Gastrocnemius medialis (tissue), 4 donors: ENCODE data around the gene THADA. TPM values are rescaled to one million over a fixed set of nuclear protein-coding genes. Genes with fewer than 3 reads are reported as not detected.
A peak's percentile ranks its signal among the peaks of the same experiment; 100 is the strongest.

Experiments
- ATAC-seq, 2 donors: fragments of 150-250 bp; one replicate each; pipeline ENCODE4 v1.9.1; 2016
- DNase-seq, 2 donors: peaks; one replicate each; pipeline ENCODE4 v3.0.0-alpha.2; 2019
- H3K27ac ChIP-seq, 4 donors: fragments of 200-600 bp; sonication (generic); 1 replicate in 1 of 4; 2 replicates in 3 of 4; pipeline ENCODE4 v1.5.1; 2016 to 2018; ENCODE audit warnings: mild to moderate bottlenecking in 2 of 4, moderate library complexity in 1 of 4
- H3K27me3 ChIP-seq, 3 donors: fragments of 200-600 bp; sonication (generic) in 2 of 3; 1 replicate in 1 of 3; 2 replicates in 2 of 3; pipeline versions ENCODE4 v1.5.1 to v1.6.0; 2016 to 2019; ENCODE audit warnings: mild to moderate bottlenecking in 1 of 3, moderate library complexity in 1 of 3
- H3K36me3 ChIP-seq, 2 donors: fragments of 200-600 bp; sonication (generic) in 1 of 2; one replicate each; pipeline ENCODE4 v1.5.1; 2017 to 2018
- H3K4me1 ChIP-seq, 2 donors: fragments of 200-600 bp; sonication (generic) in 1 of 2; one replicate each; pipeline ENCODE4 v1.5.1; 2016 to 2017; ENCODE audit warnings: mild to moderate bottlenecking in 2 of 2
- H3K4me3 ChIP-seq, 4 donors: fragments of 200-600 bp; sonication (generic) in 3 of 4; 1 replicate in 1 of 4; 2 replicates in 3 of 4; pipeline ENCODE4 v1.5.1; 2016 to 2019; ENCODE audit warnings: mild to moderate bottlenecking in 2 of 4
- H3K9me3 ChIP-seq, 3 donors: fragments of 200-600 bp; sonication (generic) in 2 of 3; 1 replicate in 1 of 3; 2 replicates in 2 of 3; pipeline ENCODE4 v1.5.1; 2016 to 2019
- CTCF ChIP-seq, 5 experiments: fragments of 450-650 bp in 3 of 5; fragments of 200-600 bp in 2 of 5; sonication (generic) in 2 of 5; IDR thresholded peaks in 4 of 5; conservative IDR thresholded peaks in 1 of 5; 1 replicate in 4 of 5; 2 replicates in 1 of 5; pipeline ENCODE4 v1.5.1; 2016 to 2019; ENCODE audit warnings: antibody characterized with exemption in 5 of 5, mild to moderate bottlenecking in 3 of 5, moderate library complexity in 3 of 5
- POLR2A ChIP-seq, 2 donors: fragments of 450-650 bp; IDR thresholded peaks; one replicate each; pipeline ENCODE4 v1.6.1; 2017; ENCODE audit warnings: antibody characterized with exemption in 2 of 2, mild to moderate bottlenecking in 2 of 2, moderate library complexity in 2 of 2
- in situ Hi-C, 4 donors: fragments of 200-750 bp; cut with MboI; loops; one replicate each; pipeline versions ENCODE4 v1.15.0 to v1.8.0; 2017; ENCODE audit warnings: low sequenced_read_pairs in 4 of 4
- intact Hi-C: fragments of 100-400 bp; cut with DNase I; formaldehyde crosslinking; loops from one replicate; pipeline ENCODE4 v1.15.1; 2023; ENCODE audit warnings: low total_unique reads
- total RNA-seq, 4 donors: library from RNA; depleted of rRNA; stranded (reverse); fragments of >200 nt; gene quantifications; one replicate each; pipeline versions ENCODE4 v1.1.0 to v1.2.3, GENCODE V29; 2016

Gene THADA
- total RNA-seq, 4 donors from 2014 or later: 13.6 to 19.0 (median 16.2) TPM

GRCh38 chr2:43464590-43464989, 131.2 kb downstream of the THADA start:
- in situ Hi-C loops (no loop called here), intact Hi-C loops (loop anchor here (5.0 kb wide), 1 partner anchor 117 kb away; no protein-coding TSS in a partner anchor)
- ATAC-seq: peak; percentile 55
- Histone ChIP-seq H3K27ac (peak overlapping the region; percentile 23 to 50 (median 44)), H3K27me3 (no peaks in the 10 kb centered on the region), H3K4me3 (no peak overlapping the region), H3K4me1 (peaks cover 34 to 36% of the 10 kb centered on the region in 2 donors), H3K36me3 (no peaks in the 10 kb centered on the region), H3K9me3 (no peaks in the 10 kb centered on the region)
- peak; percentile 36 to 53 for DNase-seq
- TF ChIP-seq POLR2A (IDR thresholded peaks at IDR 0.05) (peak in 1 of 2 donors; percentile 18), CTCF (IDR thresholded peaks at IDR 0.05 in 4 of 5, conservative IDR thresholded peaks at IDR 0.05 in 1 of 5) (no peak)

GRCh38 chr2:43462866-43463641, 132.8 kb downstream of the THADA start:
- H3K36me3 ChIP-seq: no peaks in the 10 kb centered on the region
- TF ChIP-seq POLR2A (IDR thresholded peaks at IDR 0.05): no peak
- no peak for TF ChIP-seq CTCF (IDR thresholded peaks at IDR 0.05 in 4 of 5, conservative IDR thresholded peaks at IDR 0.05 in 1 of 5)
- H3K9me3 ChIP-seq: no peaks in the 10 kb centered on the region
- H3K4me1 ChIP-seq: peaks cover 49% of the 10 kb centered on the region in 2 donors
- intact Hi-C loops (loop anchor here (5.0 kb wide), 1 partner anchor 116 kb away; no protein-coding TSS in a partner anchor), in situ Hi-C loops (no loop called here)
- no peaks in the 10 kb centered on the region for H3K27me3 ChIP-seq
- H3K4me3 ChIP-seq: no peak overlapping the region
- ATAC-seq (no peak), DNase-seq (no peak)
- peak overlapping the region in 3 of 4 donors; percentile 6 to 44 (median 8) for H3K27ac ChIP-seq

GRCh38 chr2:43461453-43462073, 134.3 kb downstream of the THADA start:
- H3K4me3 ChIP-seq: no peak overlapping the region
- H3K9me3 ChIP-seq: no peaks in the 10 kb centered on the region
- TF ChIP-seq CTCF (IDR thresholded peaks at IDR 0.05 in 4 of 5, conservative IDR thresholded peaks at IDR 0.05 in 1 of 5) (no peak), POLR2A (IDR thresholded peaks at IDR 0.05) (no peak)
- DNase-seq: no peak
- in situ Hi-C loops: no loop called here
- no peaks in the 10 kb centered on the region for H3K36me3 ChIP-seq
- ATAC-seq: no peak
- no peaks in the 10 kb centered on the region for H3K27me3 ChIP-seq
- peaks cover 61 to 62% of the 10 kb centered on the region in 2 donors for H3K4me1 ChIP-seq
- peak overlapping the region in 3 of 4 donors; percentile 53 to 66 (median 56) for H3K27ac ChIP-seq
- intact Hi-C loops: loop anchor here (5.0 kb wide), 1 partner anchor 114 kb away; no protein-coding TSS in a partner anchor

GRCh38 chr2:43460611-43461365, 135.1 kb downstream of the THADA start:
- no peak overlapping the region for H3K4me3 ChIP-seq
- no peaks in the 10 kb centered on the region for H3K9me3 ChIP-seq
- in situ Hi-C loops (no loop called here), intact Hi-C loops (loop anchor here (5.0 kb wide), 1 partner anchor 113 kb away; no protein-coding TSS in a partner anchor)
- DNase-seq (no peak), ATAC-seq (no peak)
- H3K27ac ChIP-seq: peak overlapping the region; percentile 44 to 66 (median 54)
- no peaks in the 10 kb centered on the region for H3K36me3 ChIP-seq
- peaks cover 68 to 70% of the 10 kb centered on the region in 2 donors for H3K4me1 ChIP-seq
- TF ChIP-seq POLR2A (IDR thresholded peaks at IDR 0.05): no peak
- H3K27me3 ChIP-seq: no peaks in the 10 kb centered on the region
